Mammary epithelial cell (primary cell): ENCODE measurements around the gene MEGF6.

ENCODE experiments used
- EZH2 ChIP-seq: IDR thresholded peaks from 2 replicates; pipeline ENCODE4 v1.6.1; 2012; ENCODE audit warnings: low read length, inconsistent platforms, borderline replicate concordance
- TF ChIP-seq, protein P1 (sequence below), 2 donors: IDR thresholded peaks in 1 of 2; conservative IDR thresholded peaks in 1 of 2; 2 replicates each; pipeline ENCODE4 v1.5.1; 2011 to 2012; ENCODE audit warnings: inconsistent platforms in 2 of 2, low read length in 2 of 2, mild to moderate bottlenecking in 2 of 2, control low read depth in 1 of 2, low read depth in 1 of 2; ENCODE audit not compliant: insufficient read depth in 1 of 2; ENCODE audit errors: extremely low read depth in 1 of 2

DNA sequence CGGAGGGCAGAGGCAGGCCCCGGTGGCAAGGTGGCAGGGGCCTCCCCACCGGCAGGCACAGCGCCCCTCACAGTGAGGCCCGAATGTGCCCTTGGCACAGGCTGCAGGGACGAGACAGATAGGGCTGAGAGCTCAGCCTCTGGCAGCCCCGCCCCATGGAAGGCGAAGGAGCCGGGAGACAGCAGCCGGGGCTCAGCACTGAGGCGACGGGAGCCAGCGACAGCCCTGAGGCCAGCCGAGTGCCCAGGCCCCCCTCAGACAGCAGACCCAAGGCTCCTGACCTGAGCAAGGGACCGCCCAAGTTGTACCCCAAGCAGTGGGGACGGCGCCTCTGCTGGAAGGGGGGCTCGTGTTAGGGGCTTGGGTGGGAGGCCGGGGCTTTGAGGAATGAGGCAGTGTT is 113.8 kb downstream of the MEGF6 start:
- TF ChIP-seq EZH2 = no peak
- TF ChIP-seq, protein P1, sequence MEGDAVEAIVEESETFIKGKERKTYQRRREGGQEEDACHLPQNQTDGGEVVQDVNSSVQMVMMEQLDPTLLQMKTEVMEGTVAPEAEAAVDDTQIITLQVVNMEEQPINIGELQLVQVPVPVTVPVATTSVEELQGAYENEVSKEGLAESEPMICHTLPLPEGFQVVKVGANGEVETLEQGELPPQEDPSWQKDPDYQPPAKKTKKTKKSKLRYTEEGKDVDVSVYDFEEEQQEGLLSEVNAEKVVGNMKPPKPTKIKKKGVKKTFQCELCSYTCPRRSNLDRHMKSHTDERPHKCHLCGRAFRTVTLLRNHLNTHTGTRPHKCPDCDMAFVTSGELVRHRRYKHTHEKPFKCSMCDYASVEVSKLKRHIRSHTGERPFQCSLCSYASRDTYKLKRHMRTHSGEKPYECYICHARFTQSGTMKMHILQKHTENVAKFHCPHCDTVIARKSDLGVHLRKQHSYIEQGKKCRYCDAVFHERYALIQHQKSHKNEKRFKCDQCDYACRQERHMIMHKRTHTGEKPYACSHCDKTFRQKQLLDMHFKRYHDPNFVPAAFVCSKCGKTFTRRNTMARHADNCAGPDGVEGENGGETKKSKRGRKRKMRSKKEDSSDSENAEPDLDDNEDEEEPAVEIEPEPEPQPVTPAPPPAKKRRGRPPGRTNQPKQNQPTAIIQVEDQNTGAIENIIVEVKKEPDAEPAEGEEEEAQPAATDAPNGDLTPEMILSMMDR (conservative IDR thresholded peaks at IDR 0.05 in 1 of 2, IDR thresholded peaks at IDR 0.05 in 1 of 2; ENCODE audit: extremely low read depth in 1 of 2, insufficient read depth in 1 of 2, low read depth in 1 of 2, low read length in 2 of 2) = no peak
